ENCODE data around the gene ACYP1. TPM values are rescaled to one million over a fixed set of nuclear protein-coding genes. Genes with fewer than 3 reads are reported as not detected.

The ACYP1 gene
- total RNA-seq, 3 donors from 2014 or later (not counting 1 experiment from before 2014, with no cell fraction given): 13.3 to 17.4 (median 14.9) TPM

DNA sequence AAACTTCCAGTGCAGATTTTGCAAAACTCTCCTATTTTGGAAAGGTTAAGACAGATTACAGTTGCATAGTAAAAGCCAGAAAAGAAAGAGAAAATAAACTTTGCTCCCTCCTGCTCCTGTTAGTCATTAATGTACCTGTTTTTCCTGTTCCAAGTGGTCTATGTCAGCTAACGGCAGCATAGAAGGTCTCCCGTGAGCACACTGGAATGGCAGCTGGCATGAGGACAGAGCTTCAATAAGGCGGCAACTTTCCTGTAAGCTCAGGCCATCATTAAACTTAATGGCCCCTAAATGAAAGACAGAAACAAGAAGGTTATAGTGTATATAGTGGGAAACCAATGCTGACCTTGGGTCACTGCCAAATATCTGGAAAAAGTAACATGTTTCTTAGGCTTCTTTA, 45.1 kb downstream of the ACYP1 start:
- Mint-ChIP-seq H3K27me3 (ENCODE audit: low read depth in 2 of 2) (no peaks in the 10 kb centered on the region), H3K9me3 (no peaks in the 10 kb centered on the region), H3K4me3 (no peak overlapping the region), H3K27ac (no peak overlapping the region), H3K4me1 (no peaks in the 10 kb centered on the region), H3K36me3 (peaks cover 28% of the 10 kb centered on the region)
- Histone ChIP-seq H3K27ac (ENCODE audit: low read length) (no peak overlapping the region), H3K9me3 (ENCODE audit: control insufficient read depth, insufficient read depth, low read length) (no peaks in the 10 kb centered on the region), H3K4me1 (ENCODE audit: control insufficient read depth, insufficient read depth, low read length) (no peaks in the 10 kb centered on the region), H3K4me3 (ENCODE audit: low read length) (no peak overlapping the region), H3K36me3 (ENCODE audit: control insufficient read depth, insufficient read depth, low read length) (peaks cover 53% of the 10 kb centered on the region), H3K27me3 (ENCODE audit: control insufficient read depth, insufficient read depth, low read length) (no peaks in the 10 kb centered on the region)
- 96% methylated on average over 3 of the region's 3 CpGs for WGBS (ENCODE audit: insufficient coverage)
- ATAC-seq (no peak), DNase-seq (no peak)
- intact Hi-C loops (cut with micrococcal nuclease): no loop called here
- TF ChIP-seq, protein P1, sequence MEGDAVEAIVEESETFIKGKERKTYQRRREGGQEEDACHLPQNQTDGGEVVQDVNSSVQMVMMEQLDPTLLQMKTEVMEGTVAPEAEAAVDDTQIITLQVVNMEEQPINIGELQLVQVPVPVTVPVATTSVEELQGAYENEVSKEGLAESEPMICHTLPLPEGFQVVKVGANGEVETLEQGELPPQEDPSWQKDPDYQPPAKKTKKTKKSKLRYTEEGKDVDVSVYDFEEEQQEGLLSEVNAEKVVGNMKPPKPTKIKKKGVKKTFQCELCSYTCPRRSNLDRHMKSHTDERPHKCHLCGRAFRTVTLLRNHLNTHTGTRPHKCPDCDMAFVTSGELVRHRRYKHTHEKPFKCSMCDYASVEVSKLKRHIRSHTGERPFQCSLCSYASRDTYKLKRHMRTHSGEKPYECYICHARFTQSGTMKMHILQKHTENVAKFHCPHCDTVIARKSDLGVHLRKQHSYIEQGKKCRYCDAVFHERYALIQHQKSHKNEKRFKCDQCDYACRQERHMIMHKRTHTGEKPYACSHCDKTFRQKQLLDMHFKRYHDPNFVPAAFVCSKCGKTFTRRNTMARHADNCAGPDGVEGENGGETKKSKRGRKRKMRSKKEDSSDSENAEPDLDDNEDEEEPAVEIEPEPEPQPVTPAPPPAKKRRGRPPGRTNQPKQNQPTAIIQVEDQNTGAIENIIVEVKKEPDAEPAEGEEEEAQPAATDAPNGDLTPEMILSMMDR (IDR thresholded peaks at IDR 0.05): no peak

DNA sequence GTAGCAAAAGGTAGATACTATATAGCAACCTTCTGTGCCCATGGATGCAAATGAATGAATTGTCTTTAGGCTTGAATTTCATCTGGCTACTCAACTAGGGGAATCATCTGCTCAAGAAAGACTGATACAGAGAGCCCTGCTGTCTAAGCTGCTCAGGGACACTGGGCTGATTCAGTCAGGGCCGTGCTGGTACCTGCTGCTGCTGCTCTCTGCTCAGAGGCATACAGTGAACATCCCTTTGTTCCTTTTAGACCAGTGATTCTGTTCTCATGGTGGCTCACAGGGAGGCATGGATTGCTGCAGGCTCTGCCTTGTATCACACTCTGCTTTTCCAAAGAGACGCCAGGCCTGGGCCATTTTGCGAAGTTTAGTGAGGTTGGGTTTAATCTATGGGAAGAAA, 47.0 kb downstream of the ACYP1 start:
- no peak overlapping the region for H3K4me3 Mint-ChIP-seq
- TF ChIP-seq, protein P1 (IDR thresholded peaks at IDR 0.05): no peak
- H3K27ac ChIP-seq (ENCODE audit: low read length): no peak overlapping the region
- no peak overlapping the region for H3K4me3 ChIP-seq (ENCODE audit: low read length)
- H3K4me1 ChIP-seq (ENCODE audit: control insufficient read depth, insufficient read depth, low read length): no peaks in the 10 kb centered on the region
- no peaks in the 10 kb centered on the region for H3K9me3 Mint-ChIP-seq
- 98% methylated on average over 3 of the region's 3 CpGs for WGBS (ENCODE audit: insufficient coverage)
- H3K27ac Mint-ChIP-seq: no peak overlapping the region
- H3K27me3 ChIP-seq (ENCODE audit: control insufficient read depth, insufficient read depth, low read length): no peaks in the 10 kb centered on the region
- no peaks in the 10 kb centered on the region for H3K4me1 Mint-ChIP-seq
- peaks cover 29% of the 10 kb centered on the region for H3K36me3 Mint-ChIP-seq
- H3K9me3 ChIP-seq (ENCODE audit: control insufficient read depth, insufficient read depth, low read length): no peaks in the 10 kb centered on the region
- H3K36me3 ChIP-seq (ENCODE audit: control insufficient read depth, insufficient read depth, low read length): peaks cover 54% of the 10 kb centered on the region
- ATAC-seq (no peak), DNase-seq (no peak)
- no peaks in the 10 kb centered on the region for H3K27me3 Mint-ChIP-seq (ENCODE audit: low read depth in 2 of 2)
- intact Hi-C loops (cut with micrococcal nuclease): no loop called here

DNA sequence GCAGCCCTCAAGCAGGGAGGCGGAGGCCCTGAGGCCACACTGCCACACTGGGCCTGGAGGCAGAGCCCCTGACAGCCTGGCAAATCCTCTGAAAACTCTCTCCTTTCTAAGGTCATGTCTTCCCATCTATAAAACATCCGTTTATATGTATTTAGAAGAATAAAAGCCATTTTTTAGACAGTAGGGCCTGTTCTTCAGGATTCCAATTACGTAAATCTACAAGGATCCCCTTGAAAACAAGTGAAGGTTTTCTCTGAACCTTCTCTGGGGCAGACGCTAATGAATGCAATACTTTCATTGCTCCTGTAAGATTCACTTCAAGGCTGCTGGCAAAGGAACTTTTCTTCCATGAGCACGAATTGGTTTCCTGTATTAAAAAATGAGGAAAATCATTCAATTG, 48.3 kb downstream of the ACYP1 start:
- Histone ChIP-seq H3K36me3 (ENCODE audit: control insufficient read depth, insufficient read depth, low read length) (peaks cover 54% of the 10 kb centered on the region), H3K4me3 (ENCODE audit: low read length) (no peak overlapping the region), H3K27ac (ENCODE audit: low read length) (no peak overlapping the region), H3K27me3 (ENCODE audit: control insufficient read depth, insufficient read depth, low read length) (no peaks in the 10 kb centered on the region), H3K4me1 (ENCODE audit: control insufficient read depth, insufficient read depth, low read length) (no peaks in the 10 kb centered on the region), H3K9me3 (ENCODE audit: control insufficient read depth, insufficient read depth, low read length) (no peaks in the 10 kb centered on the region)
- H3K36me3 Mint-ChIP-seq: peaks cover 29% of the 10 kb centered on the region
- 98% methylated on average over 4 of the region's 5 CpGs for WGBS (ENCODE audit: insufficient coverage)
- no peaks in the 10 kb centered on the region for H3K9me3 Mint-ChIP-seq
- no peaks in the 10 kb centered on the region for H3K27me3 Mint-ChIP-seq (ENCODE audit: low read depth in 2 of 2)
- DNase-seq: no peak
- no peak overlapping the region for H3K4me3 Mint-ChIP-seq
- TF ChIP-seq, protein P1 (IDR thresholded peaks at IDR 0.05): no peak
- no peak for ATAC-seq
- no peaks in the 10 kb centered on the region for H3K4me1 Mint-ChIP-seq
- intact Hi-C loops (cut with micrococcal nuclease): no loop called here
- H3K27ac Mint-ChIP-seq: no peak overlapping the region

DNA sequence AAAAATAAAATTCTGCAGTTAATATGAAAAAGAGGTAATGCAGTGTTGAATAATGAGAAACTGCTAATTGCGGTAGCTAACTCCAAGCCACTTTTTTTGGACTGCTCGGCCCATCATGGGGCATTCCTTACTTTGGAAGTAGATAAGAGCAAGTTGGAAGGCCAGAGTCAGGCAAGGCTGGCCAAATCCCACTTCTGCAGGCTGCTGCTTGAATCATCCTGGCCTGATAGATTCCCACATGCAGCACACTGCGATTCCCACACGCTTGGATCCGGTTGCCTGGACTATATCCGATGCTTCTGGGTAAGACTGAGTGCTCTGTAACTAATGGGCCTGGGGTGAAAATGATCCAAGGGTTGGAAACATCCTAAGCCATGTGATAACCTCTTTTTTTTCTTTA, 50.5 kb downstream of the ACYP1 start:
- Mint-ChIP-seq H3K27ac (peak overlapping the region in 1 of 2 donors; percentile 74), H3K4me1 (peaks cover 4 to 11% of the 10 kb centered on the region in 2 donors), H3K4me3 (no peak overlapping the region), H3K36me3 (peaks cover 38% of the 10 kb centered on the region), H3K27me3 (ENCODE audit: low read depth in 2 of 2) (no peaks in the 10 kb centered on the region), H3K9me3 (no peaks in the 10 kb centered on the region)
- Histone ChIP-seq H3K27ac (ENCODE audit: low read length) (no peak overlapping the region), H3K27me3 (ENCODE audit: control insufficient read depth, insufficient read depth, low read length) (no peaks in the 10 kb centered on the region), H3K9me3 (ENCODE audit: control insufficient read depth, insufficient read depth, low read length) (no peaks in the 10 kb centered on the region), H3K4me3 (ENCODE audit: low read length) (no peak overlapping the region), H3K36me3 (ENCODE audit: control insufficient read depth, insufficient read depth, low read length) (peaks cover 63% of the 10 kb centered on the region), H3K4me1 (ENCODE audit: control insufficient read depth, insufficient read depth, low read length) (no peaks in the 10 kb centered on the region)
- DNase-seq: no peak
- intact Hi-C loops (cut with micrococcal nuclease): no loop called here
- WGBS (ENCODE audit: insufficient coverage): 95% methylated on average over 6 of the region's 6 CpGs
- TF ChIP-seq, protein P1 (IDR thresholded peaks at IDR 0.05): no peak
- no peak for ATAC-seq

Measured in natural killer cell (primary cell).